ENCODE data around the gene TMEM151B. TPM values are rescaled to one million over a fixed set of nuclear protein-coding genes. Genes with fewer than 3 reads are reported as not detected.

TMEM151B gene
- total and polyA plus RNA-seq, 2 of the 13 experiments (the other 11 are each of a cell fraction or from before 2014, with no cell fraction given): not detected

GRCh38 chr6:44235269-44235668 lies 35.0 kb upstream of the TMEM151B start:
- ChIA-PET POLR2A (interaction anchor here (1.4 to 3.7 kb wide), 5 partner anchors 11 to 140 kb away, joined by 4 to 48 read pairs (median 14); partner anchors contain the start of genes HSP90AB1, SLC29A1 and SLC35B2), CTCF (ENCODE audit: low intra/inter-chr PET ratio, low total read pairs) (interaction anchor here (1.1 to 5.3 kb wide), 5 partner anchors 13 to 139 kb away, joined by 4 to 38 read pairs (median 18); partner anchors contain the start of gene SLC29A1)
- Histone ChIP-seq H4K20me1 (ENCODE audit: insufficient read depth, low read length) (no peaks in the 10 kb centered on the region), H3K36me3 (replicated peaks in 1 of 2; ENCODE audit: control insufficient read depth in 1 of 2, insufficient read depth in 2 of 2, low read length in 2 of 2) (peaks cover 5 to 15% of the 10 kb centered on the region in 2 experiments), H3K27me3 (ENCODE audit: control insufficient read depth in 1 of 2, insufficient read depth in 2 of 2, low read length in 2 of 2) (no peaks in the 10 kb centered on the region), H3K9ac (ENCODE audit: insufficient read depth, low read depth, low read length) (no peak overlapping the region), H2AFZ (ENCODE audit: low read length) (no peak overlapping the region), H3K4me3 (replicated peaks in 1 of 3; ENCODE audit: insufficient read depth in 1 of 3, low read depth in 2 of 3, low read length in 3 of 3) (no peak overlapping the region), H3K79me2 (ENCODE audit: insufficient read depth, low read length) (no peaks in the 10 kb centered on the region), H3K9me3 (ENCODE audit: low read length) (no peaks in the 10 kb centered on the region), H3K4me2 (ENCODE audit: low read depth, low read length) (no peak overlapping the region), H3K27ac (ENCODE audit: extremely low read length, insufficient read depth, low read length) (no peak overlapping the region), H3K4me1 (ENCODE audit: insufficient read depth, low read length) (peaks cover 52% of the 10 kb centered on the region)
- no TSS peak for BruUV-seq (replicated peaks)
- intact Hi-C loops (cut with micrococcal nuclease; ENCODE audit: unreplicated experiment): loop anchor here (2.0 to 5.0 kb wide), 2 partner anchors 123 to 138 kb away; no protein-coding TSS in a partner anchor
- in situ Hi-C loops (cut with HindIII; ENCODE audit: extremely low pct_ligation_motif_present, low pct_unique_long_range_greater_than_20kb): loop anchor here (5.0 kb wide), 1 partner anchor 133 kb away; no protein-coding TSS in a partner anchor
- ATAC-seq (no peak), DNase-seq (ENCODE audit: low spot score) (no peak), FAIRE-seq (no peak)
- WGBS (ENCODE audit: low lambda C conversion rate): 96% methylated on average over 6 of the region's 6 CpGs
- TF ChIP-seq ZNF567 (CRISPR knock-in tag; IDR thresholded peaks at IDR 0.05; ENCODE audit: borderline replicate concordance) (no peak), ZNF713 (CRISPR knock-in tag; IDR thresholded peaks at IDR 0.05) (no peak), ZNF232 (CRISPR knock-in tag; IDR thresholded peaks at IDR 0.05; ENCODE audit: borderline replicate concordance) (no peak), ZMYM3 (CRISPR knock-in tag; IDR thresholded peaks at IDR 0.05) (no peak), IRF2 (CRISPR knock-in tag; IDR thresholded peaks at IDR 0.05) (no peak), THAP11 (CRISPR knock-in tag; IDR thresholded peaks at IDR 0.05) (no peak), ISX (CRISPR knock-in tag; conservative IDR thresholded peaks at IDR 0.05) (no peak), BRCA1 (CRISPR knock-in tag; IDR thresholded peaks at IDR 0.05) (no peak), ZNF569 (CRISPR knock-in tag; IDR thresholded peaks at IDR 0.05; ENCODE audit: borderline replicate concordance) (no peak), SNRNP70 (IDR thresholded peaks at IDR 0.05; ENCODE audit: low read depth, low read length) (no peak), ZNF234 (CRISPR knock-in tag; conservative IDR thresholded peaks at IDR 0.05) (no peak), ZFP36L2 (CRISPR knock-in tag; IDR thresholded peaks at IDR 0.05) (no peak), BCL6 (CRISPR knock-in tag; IDR thresholded peaks at IDR 0.05) (no peak), ZNF335 (CRISPR knock-in tag; IDR thresholded peaks at IDR 0.05) (no peak), ZMYM4 (CRISPR knock-in tag; IDR thresholded peaks at IDR 0.05) (no peak), ETV5 (CRISPR knock-in tag; IDR thresholded peaks at IDR 0.05; ENCODE audit: borderline replicate concordance) (no peak), ZNF121 (CRISPR knock-in tag; IDR thresholded peaks at IDR 0.05) (no peak), MAFK (conservative IDR thresholded peaks at IDR 0.05 in 1 of 2, IDR thresholded peaks at IDR 0.05 in 1 of 2; ENCODE audit: low read length in 2 of 2) (no peak)
- TF ChIP-seq, protein P1, sequence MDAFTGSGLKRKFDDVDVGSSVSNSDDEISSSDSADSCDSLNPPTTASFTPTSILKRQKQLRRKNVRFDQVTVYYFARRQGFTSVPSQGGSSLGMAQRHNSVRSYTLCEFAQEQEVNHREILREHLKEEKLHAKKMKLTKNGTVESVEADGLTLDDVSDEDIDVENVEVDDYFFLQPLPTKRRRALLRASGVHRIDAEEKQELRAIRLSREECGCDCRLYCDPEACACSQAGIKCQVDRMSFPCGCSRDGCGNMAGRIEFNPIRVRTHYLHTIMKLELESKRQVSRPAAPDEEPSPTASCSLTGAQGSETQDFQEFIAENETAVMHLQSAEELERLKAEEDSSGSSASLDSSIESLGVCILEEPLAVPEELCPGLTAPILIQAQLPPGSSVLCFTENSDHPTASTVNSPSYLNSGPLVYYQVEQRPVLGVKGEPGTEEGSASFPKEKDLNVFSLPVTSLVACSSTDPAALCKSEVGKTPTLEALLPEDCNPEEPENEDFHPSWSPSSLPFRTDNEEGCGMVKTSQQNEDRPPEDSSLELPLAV (CRISPR knock-in tag; conservative IDR thresholded peaks at IDR 0.05; ENCODE audit: low read depth): no peak

All from HepG2 (cell line).